ENCODE measurements around the gene HPSE2.
A peak's percentile ranks its signal among the peaks of the same experiment; 100 is the strongest.

HPSE2 gene

DNA sequence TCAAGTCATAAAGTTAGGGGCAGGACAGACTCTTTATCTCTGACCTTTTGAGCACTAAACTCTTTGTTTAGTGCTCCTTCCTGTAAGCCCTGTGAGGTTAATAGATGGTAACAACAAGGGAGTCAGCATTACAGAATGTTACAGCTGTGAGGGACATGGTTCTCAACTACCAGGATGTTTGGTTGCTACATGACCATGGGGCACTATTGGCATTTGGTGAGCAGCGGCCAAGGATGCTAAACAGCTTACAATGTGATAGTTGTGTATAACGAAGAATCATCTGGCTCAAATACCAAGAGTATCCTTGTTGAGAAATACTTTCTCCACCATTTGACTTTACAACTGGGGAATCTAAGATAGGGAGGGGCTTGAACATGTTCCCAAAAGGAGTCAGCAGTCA is 753.6 kb downstream of the HPSE2 start:
- DNase-seq = no peak

DNA sequence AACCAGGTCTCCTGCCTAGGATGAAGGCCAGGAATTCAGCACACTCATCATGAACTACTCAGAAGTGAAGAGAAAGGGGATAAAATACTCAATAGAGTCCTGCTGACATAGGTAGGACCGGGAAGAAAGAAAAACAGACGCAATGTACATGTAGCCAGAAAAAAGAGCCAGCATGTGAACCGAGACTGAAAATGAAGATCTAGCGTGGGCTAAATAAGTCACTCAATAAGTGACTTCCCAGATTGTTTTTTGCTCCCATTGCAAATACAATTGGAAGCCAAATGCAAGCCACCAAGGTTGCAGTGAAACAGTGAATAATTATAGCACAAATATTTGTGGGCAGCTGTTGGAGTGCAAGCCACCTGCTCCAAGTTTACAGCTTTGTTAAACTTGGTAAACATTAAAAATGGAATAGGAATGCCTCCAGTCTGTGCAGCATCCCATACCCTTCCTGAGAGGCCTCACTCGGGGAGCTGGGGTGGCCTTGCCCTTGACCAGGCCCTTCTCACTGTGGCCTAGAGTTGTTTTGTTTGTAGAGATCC is 754.2 kb downstream of the HPSE2 start:
- peak; percentile 35 for DNase-seq

GRCh38 chr10:98478430-98479222 is 757.0 kb downstream of the HPSE2 start:
- DNase-seq = no peak

DNA sequence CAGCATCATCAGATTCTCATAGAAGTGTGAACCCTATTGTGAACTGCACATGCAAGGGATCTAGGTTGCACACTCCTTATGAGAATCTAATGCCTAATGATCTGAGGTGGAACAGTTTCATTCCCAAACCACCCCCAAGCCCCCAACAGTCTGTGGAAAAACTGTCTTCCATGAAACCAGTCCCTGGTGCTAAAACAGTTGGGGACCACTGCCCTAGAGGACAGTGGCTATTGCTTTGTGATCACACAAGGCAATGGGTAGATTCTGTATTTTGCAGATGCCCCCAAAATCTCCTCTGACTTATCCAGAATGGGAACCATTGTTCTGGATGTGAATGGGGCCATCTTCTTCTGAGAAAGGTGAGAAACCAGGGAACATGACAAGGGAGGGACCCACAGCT is 757.8 kb downstream of the HPSE2 start:
- no peak for DNase-seq

- DNase-seq = no peak
Observed at GRCh38 chr10:98474628-98475027, 761.0 kb downstream of the HPSE2 start.

GRCh38 chr10:98472196-98472595 is 763.5 kb downstream of the HPSE2 start:
- no peak for DNase-seq

DNA sequence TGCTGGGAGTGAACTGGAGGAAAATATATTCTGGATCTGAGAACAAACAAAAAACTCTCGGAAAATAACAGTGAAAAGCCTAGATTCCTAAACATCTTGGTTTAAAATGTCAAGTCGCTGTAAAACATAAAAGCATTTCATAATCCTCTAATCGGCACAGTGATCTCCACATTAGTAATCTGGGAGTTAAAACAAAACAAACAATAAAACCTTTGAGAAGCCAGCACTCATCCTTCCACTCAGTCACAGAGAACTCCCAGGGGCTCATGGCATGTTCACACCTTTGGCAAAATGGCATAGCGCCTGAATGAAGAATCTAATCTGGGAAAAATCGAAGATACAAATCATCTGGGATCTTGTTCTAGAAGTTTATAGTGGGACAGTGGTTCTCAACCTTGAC is 764.8 kb downstream of the HPSE2 start:
- no peak for DNase-seq

DNA sequence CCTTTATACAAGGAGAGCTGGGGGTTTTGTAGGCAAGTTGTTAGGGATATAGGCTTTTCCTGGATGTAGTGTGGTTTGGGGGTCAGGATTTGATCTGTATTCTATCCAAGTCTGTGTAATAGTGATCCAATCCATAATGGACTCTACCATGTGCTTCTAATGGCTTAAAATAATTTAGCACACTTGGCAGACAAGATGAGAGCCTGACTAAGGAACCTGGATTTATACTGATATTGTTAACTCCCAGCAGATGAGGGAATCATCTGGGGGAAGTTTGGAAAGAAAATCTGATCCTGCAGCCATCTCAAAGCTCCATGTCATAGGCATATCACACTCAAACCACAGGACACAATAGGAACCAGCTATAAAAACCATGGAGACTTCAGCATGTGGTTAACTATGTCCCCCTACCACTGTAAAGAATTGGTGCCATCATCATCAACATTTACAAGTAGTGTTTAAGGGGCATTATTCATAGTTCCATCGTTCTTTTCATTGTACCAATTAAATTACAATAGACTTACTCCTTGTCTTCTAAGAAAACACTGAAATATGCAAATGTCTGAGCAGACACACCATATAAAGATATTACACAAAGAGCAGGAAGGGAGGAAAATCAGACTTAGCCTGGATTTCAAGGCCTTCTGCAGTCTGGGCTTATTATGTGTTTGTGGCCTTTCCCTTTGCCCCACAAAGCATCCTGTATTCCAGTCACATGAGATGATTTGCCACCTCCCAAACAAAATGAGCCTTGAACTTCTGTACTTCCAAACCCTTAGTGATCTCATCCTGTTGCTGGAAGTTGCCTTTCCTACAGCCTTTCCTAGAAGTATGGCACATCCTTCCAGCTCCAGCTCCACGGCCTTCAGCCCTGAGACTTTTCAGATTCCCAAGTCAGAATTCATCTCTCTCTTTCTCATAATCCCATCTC is 766.4 kb downstream of the HPSE2 start:
- DNase-seq = no peak

DNA sequence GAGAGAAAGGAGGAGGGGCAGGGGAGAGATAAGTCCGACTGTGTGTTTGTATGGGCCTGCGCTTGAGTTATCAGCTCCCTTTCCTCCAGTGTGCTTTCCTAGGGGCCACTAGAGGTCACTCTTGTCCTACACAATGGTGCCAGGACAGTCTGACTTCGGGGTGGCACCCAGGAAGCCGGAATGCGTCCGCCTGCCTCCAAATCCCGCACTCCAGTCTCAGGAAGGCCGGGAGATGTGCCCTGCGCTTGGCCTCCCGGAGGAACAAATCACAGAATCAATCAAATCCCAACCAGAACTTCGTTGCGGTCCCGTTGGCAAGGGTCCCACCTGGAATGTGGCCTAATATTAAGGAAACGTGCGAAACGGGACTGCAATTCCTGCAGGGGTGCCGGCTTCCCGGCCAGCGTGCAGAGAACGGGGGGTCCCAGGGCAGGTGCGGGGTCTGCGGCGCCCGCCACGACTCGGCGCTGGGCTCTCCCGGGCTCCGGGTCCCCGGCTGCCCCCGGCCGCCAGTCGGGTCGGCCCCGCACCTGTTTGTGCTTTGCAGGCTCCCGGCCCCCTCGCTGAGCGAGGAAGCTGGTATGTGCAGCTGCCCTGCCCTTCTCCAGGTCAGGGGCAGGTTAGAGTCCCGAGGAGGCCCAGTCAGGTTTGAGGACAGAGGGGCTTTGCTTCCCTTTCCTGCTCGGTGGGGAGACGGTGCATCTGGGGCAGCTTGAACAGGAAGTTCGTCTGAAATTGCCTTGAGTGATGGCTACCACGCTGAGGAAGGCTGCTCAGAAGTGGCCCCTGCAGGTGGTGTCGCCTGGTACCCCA is 767.9 kb downstream of the HPSE2 start:
- peak; percentile 55 for DNase-seq

- no peak for DNase-seq
Observed at GRCh38 chr10:98466861-98467505, 768.7 kb downstream of the HPSE2 start.

DNA sequence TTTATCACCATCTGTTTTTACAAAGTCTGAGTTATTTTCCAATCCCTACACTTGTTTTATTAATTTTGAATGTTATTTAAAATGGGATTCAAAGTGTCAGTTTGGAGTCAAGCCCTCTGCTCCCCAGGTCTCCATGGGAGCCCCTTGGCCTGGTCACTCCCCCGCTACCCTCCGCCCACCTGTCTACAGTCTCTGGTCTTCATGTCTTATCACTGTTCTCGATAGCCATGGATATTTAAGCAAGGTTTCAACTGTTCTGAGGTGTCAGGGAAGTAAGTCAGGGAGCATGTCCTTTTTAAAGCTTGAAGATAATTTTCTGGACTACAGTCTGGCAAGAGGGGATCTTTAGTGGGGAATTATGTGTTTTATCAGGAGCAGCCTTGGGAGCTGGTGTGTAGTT is 769.8 kb downstream of the HPSE2 start:
- DNase-seq = no peak

DNA sequence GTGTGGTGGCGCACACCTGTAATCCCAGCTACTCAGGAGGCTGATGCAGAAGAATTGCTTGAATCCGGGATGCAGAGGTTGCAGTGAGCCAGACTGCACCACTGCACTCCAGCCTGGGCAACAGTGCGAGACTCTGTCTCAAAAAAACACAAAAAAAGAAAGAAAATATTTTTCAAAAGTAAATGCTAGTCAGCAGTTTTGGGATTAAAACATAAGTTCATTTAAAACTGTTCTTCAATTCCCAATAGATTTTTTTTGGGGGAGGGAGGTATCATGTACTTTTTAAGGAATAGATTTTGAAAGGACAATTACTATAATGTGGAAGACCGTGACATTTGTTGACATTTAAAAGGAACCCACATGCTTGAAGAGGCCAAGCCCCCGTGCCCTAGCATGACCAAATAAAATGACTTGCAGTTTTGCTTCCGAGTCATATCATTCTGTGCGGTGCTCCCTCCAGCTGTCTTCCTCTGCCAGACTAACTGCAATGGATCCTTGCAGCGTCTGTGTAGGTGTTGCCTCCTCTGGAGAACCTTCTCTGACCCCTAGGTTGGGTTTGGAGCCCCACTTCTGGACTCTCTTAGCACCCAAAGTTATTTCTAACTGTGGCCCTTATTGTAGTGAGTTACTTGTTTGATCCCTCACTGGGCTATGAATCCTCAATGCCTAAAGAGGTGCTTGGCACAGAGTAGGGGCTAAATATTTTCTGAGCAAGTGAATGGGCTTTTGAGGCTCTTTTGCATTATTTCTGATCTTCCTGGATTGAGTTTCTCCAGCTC is 771.5 kb downstream of the HPSE2 start:
- no peak for DNase-seq

GRCh38 chr10:98463016-98463415 is 772.6 kb downstream of the HPSE2 start:
- no peak for DNase-seq

- DNase-seq = no peak
Observed at GRCh38 chr10:98461500-98461842, 774.2 kb downstream of the HPSE2 start.

- DNase-seq = no peak
Observed at GRCh38 chr10:98460837-98461499, 774.7 kb downstream of the HPSE2 start.

GRCh38 chr10:98458809-98459784 is 776.6 kb downstream of the HPSE2 start:
- DNase-seq = no peak

GRCh38 chr10:98457721-98458120 is 777.9 kb downstream of the HPSE2 start:
- no peak for DNase-seq

DNA sequence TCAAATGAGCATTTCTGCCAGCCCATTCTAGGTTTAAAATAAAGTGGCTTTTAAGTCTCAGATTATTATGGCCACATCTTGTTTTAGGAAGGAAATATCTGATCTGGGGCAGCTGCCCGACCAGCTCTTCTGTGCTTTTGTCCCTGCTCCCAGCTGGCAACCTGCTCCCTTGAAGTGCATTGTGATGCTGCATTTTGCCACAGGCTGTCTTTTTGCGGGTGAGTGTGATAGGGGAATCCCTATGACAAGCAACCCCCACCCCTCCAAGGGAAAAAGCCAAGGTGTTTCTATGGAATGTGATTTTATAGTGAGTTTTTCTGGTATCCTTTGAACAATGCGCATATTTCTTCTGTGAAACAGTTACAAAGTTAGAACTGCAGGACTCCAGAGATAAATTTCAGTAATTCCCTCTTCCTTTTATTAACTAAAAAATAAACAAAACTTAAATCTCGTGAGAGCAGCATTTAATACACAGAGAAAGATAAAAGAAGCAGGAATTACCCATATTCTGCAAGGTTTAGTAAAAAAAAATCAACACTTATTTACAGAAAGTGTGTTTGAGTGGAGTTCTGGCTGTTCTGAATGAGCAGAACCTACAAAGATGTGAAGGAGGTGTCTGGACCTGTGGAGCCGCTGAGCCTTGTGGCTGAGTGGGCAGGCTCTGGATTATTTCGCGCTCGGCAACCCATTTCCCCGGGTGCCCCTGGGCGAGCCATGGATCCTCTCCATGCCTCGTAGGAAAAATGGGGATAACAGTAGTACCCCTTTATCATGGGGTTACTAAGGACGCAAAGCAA is 778.8 kb downstream of the HPSE2 start:
- no peak for DNase-seq

DNA sequence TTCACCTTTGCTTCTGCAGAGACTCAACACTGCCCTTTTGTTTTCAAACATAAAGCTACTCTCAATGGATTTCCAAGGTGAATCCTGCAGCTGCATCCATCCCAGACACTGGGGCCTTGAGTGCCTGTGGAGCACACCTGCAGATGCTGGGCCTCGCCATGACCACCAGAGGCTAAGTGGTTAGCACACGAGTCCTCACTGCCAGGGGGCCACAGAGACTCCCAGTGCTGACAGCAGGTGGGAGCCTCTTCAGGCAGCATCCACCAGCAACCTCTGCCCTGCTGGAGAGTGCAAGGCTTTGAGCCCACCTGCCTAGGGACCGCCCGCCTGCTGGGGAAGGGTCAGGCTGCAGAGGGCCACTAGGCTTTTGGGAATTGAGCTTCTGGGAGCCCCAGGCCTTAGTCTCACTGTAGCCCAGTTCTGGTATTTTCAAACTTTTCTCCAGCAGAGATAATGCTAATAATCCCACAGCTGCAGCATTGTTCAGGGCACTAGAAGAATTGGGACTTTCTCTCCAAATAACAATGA is 779.5 kb downstream of the HPSE2 start:
- no peak for DNase-seq
